GM18861 (cell line): ENCODE results near the gene KIAA0825.
A peak's percentile ranks its signal among the peaks of the same experiment; 100 is the strongest.

Experiments used
- ATAC-seq: cut with Tn5 transposase; IDR thresholded peaks from one replicate; pipeline ENCODE4 v1.9.1; 2021; ENCODE audit not compliant: unreplicated experiment

Gene KIAA0825

GRCh38 chr5:94517490-94518488 is 100.6 kb downstream of the KIAA0825 start:
- no peak for ATAC-seq

GRCh38 chr5:94516148-94516547 is 102.3 kb downstream of the KIAA0825 start:
- no peak for ATAC-seq

- no peak for ATAC-seq
Measured at GRCh38 chr5:94508461-94509148, 109.8 kb downstream of the KIAA0825 start.

- no peak for ATAC-seq
Measured at GRCh38 chr5:94505327-94506068, 112.9 kb downstream of the KIAA0825 start.

GRCh38 chr5:94503677-94504076 is 114.7 kb downstream of the KIAA0825 start:
- ATAC-seq: no peak

- ATAC-seq: no peak
Measured at GRCh38 chr5:94501365-94501764, 117.0 kb downstream of the KIAA0825 start.

- no peak for ATAC-seq
Measured at GRCh38 chr5:94499806-94500205, 118.6 kb downstream of the KIAA0825 start.

GRCh38 chr5:94498199-94498598 is 120.2 kb downstream of the KIAA0825 start:
- no peak for ATAC-seq

GRCh38 chr5:94485067-94485466 is 133.3 kb downstream of the KIAA0825 start:
- no peak for ATAC-seq

GRCh38 chr5:94481059-94481458 is 137.3 kb downstream of the KIAA0825 start:
- ATAC-seq: no peak

GRCh38 chr5:94480486-94480885 is 137.9 kb downstream of the KIAA0825 start:
- ATAC-seq: no peak

GRCh38 chr5:94473936-94474335 is 144.5 kb downstream of the KIAA0825 start:
- ATAC-seq: no peak

GRCh38 chr5:94471521-94471920 is 146.9 kb downstream of the KIAA0825 start:
- ATAC-seq: no peak

GRCh38 chr5:94470802-94471201 is 147.6 kb downstream of the KIAA0825 start:
- ATAC-seq: no peak

GRCh38 chr5:94469894-94470329 is 148.5 kb downstream of the KIAA0825 start:
- no peak for ATAC-seq

- no peak for ATAC-seq
Measured at GRCh38 chr5:94467954-94468930, 150.2 kb downstream of the KIAA0825 start.

- no peak for ATAC-seq
Measured at GRCh38 chr5:94467346-94467953, 151.0 kb downstream of the KIAA0825 start.

GRCh38 chr5:94463739-94464138 is 154.7 kb downstream of the KIAA0825 start:
- no peak for ATAC-seq

- ATAC-seq: no peak
Measured at GRCh38 chr5:94461131-94461530, 157.3 kb downstream of the KIAA0825 start.

- ATAC-seq: peak; percentile 55
Measured at GRCh38 chr5:94459915-94460314, 158.5 kb downstream of the KIAA0825 start.
